Activated CD4-positive, alpha-beta memory T cell treated with anti-CD3 and anti-CD28 coated beads for 36 hours (primary cell): ENCODE data around the gene MPP3. TPM values are rescaled to one million over a fixed set of nuclear protein-coding genes. Genes with fewer than 3 reads are reported as not detected.

ENCODE experiments used
- CTCF ChIA-PET: fragments of 350-600 bp; sonication (Branson Sonifier 250); formaldehyde crosslinking; loops from one replicate; lab custom pipeline; 2021; ENCODE audit warnings: antibody characterized with exemption, inconsistent platforms; lab: Charles Lee
- POLR2A ChIA-PET: fragments of 350-600 bp; sonication (Branson Sonifier 250); formaldehyde crosslinking; loops from one replicate; lab custom pipeline; 2021; ENCODE audit warnings: antibody characterized with exemption; lab: Charles Lee
- DNase-seq: peaks from one replicate; pipeline ENCODE4 v3.0.0-alpha.2; 2020
- H3K27ac Mint-ChIP-seq: one replicate; pipeline ENCODE4 v1.8.0; 2021; ENCODE audit warnings: mixed read lengths
- H3K27me3 Mint-ChIP-seq: one replicate; pipeline ENCODE4 v1.8.0; 2021; ENCODE audit warnings: mixed read lengths
- H3K36me3 Mint-ChIP-seq: one replicate; pipeline ENCODE4 v1.8.0; 2021; ENCODE audit warnings: mixed read lengths
- H3K4me1 Mint-ChIP-seq: one replicate; pipeline ENCODE4 v1.8.0; 2021; ENCODE audit warnings: low read depth, mixed read lengths
- H3K4me3 Mint-ChIP-seq: one replicate; pipeline ENCODE4 v1.8.0; 2021; ENCODE audit warnings: mild to moderate bottlenecking, mixed read lengths
- H3K9me3 Mint-ChIP-seq: one replicate; pipeline ENCODE4 v1.8.0; 2021; ENCODE audit warnings: mixed read lengths
- intact Hi-C: fragments of 100-400 bp; cut with micrococcal nuclease; formaldehyde crosslinking; loops from one replicate; pipeline ENCODE4 v1.15.1; 2023
- total RNA-seq, 2 experiments: library from RNA; stranded (reverse); gene quantifications; one replicate each; pipeline ENCODE4 v1.2.3, GENCODE V29; 2021

Gene MPP3
- total RNA-seq, 2 experiments from 2014 or later: 0.41 to 0.62 TPM

- no peaks in the 10 kb centered on the region for H3K9me3 Mint-ChIP-seq
- ChIA-PET POLR2A (no interaction called here), CTCF (interaction anchor here (0.5 to 1.6 kb wide), 6 partner anchors 11 to 77 kb away, joined by 3 to 6 read pairs (median 4); no protein-coding TSS in a partner anchor)
- intact Hi-C loops: no loop called here
- peaks cover 44% of the 10 kb centered on the region for H3K27me3 Mint-ChIP-seq
- no peaks in the 10 kb centered on the region for H3K4me1 Mint-ChIP-seq
- DNase-seq: no peak
- H3K27ac Mint-ChIP-seq: no peak overlapping the region
- no peaks in the 10 kb centered on the region for H3K36me3 Mint-ChIP-seq
- no peak overlapping the region for H3K4me3 Mint-ChIP-seq
These were observed 79.3 kb downstream of the MPP3 start for GRCh38 chr17:43753493-43754129.

Other genes starting within 250 kb of the MPP3 start
- under 1 TPM; 0.34 to 0.67 TPM for gene MEOX1, start 171.2 kb downstream of the MPP3 start, total RNA-seq
- not detected for gene SOST, start 74.4 kb downstream of the MPP3 start, total RNA-seq
- 10 to 100 TPM; 13.8 to 14.8 TPM for gene DUSP3, start 54.2 kb downstream of the MPP3 start, total RNA-seq
- not detected for gene CFAP97D1, start 52.7 kb downstream of the MPP3 start, total RNA-seq
- gene CD300LG, start 14.0 kb upstream of the MPP3 start, total RNA-seq: not detected
- 1 to 10 TPM; 1.8 to 2.0 TPM for gene MPP2, start 74.4 kb upstream of the MPP3 start, total RNA-seq
- gene PPY, start 109.3 kb upstream of the MPP3 start, total RNA-seq: under 1 TPM in 1 of 2 experiments, not detected in 1; 0.90 TPM
- gene PYY, start 120.8 kb upstream of the MPP3 start, total RNA-seq: not detected
- 1 to 10 TPM; 1.5 to 1.7 TPM for gene NAGS, start 171.5 kb upstream of the MPP3 start, total RNA-seq
- gene TMEM101, start 181.8 kb upstream of the MPP3 start, total RNA-seq: 10 to 100 TPM; 27.6 to 28.2 TPM
- 10 to 100 TPM; 76.8 to 81.8 TPM for gene LSM12, start 233.5 kb upstream of the MPP3 start, total RNA-seq
- gene G6PC3, start 237.6 kb upstream of the MPP3 start, total RNA-seq: 10 to 100 TPM; 20.7 to 21.9 TPM